RCC 7860 (cell line): ENCODE data around the gene ROR2.

Experiments
- DNase-seq: peaks from one replicate; pipeline ENCODE4 v3.0.0-alpha.2; 2015; ENCODE audit warnings: low spot score
- FAIRE-seq: peaks from 2 replicates; lab custom pipeline; 2012; peaks lifted over from hg19 to GRCh38; lab: Jason Lieb, UNC

The ROR2 gene

DNA sequence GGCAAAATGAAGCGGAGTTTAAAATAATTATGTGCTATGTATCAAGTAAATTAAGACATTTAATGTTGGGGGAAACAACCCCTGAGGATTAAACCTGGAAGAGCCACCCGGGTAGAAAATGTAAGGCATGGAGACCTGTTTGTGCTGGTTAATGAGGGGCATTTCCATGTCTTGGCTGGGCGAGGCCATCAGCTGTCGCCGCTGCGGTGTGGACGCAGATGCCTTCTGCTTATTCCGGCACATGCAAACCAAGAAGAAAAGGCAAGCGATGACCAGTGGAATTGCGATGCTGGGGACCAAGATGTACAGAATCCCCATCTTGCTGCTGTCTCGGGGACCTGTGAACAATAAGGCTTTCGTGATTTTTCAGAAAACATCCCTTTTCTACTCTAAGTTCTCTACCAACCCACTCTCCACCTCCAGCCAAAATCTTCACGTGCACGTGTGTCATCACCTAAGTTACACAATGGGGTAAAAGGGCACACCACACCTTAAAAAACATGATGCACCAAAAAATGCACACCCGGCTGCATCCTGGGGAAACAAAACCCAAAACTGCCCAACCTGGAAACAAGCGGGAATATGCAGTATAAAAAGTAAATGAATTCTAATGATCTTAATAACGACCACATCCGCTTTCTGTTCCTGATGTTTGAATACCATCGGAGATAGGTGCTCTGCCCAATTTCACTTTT is 223.5 kb downstream of the ROR2 start:
- FAIRE-seq (no peak), DNase-seq (no peak)

DNA sequence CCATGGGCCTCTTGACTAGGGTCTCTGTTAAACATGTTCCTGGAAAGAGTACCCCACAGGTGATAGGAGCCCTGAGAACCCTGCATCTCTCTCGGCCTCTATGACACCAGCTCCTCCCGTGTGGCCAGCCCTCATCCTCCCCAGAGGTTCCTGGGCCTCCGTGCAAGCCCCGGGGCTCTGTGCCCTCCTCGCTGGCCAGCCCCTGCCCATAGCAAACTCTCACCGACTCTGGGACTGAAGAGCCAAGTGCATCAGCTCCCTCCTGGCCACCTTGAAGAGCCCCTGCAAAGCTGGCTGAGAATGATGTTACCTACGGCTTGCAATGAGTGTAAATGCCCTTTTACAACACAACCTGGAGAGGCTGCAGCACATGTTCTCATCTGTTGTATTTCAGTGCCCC is 224.4 kb downstream of the ROR2 start:
- FAIRE-seq = no peak
- DNase-seq = no peak

DNA sequence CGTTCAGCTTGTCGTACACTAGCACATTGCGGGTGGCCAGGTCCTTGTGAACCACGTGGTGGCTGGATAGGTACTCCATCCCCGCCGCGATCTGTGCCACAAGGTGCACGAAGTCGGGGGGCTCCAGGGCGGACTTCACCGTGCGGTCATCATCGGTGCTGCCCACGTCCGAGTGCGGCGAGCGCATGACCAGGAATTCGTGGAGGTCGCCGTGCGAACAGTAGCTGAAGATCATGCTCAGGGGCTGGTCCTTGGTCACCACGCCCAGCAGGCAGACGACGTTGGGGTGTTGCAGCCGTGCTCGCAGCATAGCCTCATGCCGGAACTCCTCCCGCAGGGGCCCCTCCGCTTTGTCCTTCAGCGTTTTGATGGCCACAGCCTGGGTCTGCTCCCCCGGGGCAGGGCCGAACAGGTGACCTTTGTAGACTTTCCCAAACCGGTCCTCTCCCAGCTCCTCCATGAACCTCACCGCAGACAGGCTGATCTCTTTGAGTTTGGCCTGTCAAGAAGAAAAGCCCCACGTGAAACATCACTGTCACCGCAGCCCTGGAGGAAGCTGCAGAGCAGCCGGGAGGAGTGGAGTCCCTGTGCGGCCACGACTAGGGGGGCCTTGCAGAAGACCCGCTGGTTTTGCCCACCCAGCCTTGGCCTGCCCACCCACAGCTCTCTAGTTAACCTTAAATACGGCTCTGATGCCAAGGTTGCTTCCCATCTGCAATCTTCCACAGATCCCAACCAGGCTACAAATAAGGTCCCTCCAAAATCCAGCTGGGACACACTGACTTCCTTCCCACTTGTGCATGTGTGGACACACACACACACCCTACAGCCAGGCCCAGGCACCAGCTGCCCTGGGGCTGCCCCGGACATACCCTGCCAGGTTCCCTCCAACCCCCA is 225.2 kb downstream of the ROR2 start:
- DNase-seq (no peak), FAIRE-seq (no peak)

DNA sequence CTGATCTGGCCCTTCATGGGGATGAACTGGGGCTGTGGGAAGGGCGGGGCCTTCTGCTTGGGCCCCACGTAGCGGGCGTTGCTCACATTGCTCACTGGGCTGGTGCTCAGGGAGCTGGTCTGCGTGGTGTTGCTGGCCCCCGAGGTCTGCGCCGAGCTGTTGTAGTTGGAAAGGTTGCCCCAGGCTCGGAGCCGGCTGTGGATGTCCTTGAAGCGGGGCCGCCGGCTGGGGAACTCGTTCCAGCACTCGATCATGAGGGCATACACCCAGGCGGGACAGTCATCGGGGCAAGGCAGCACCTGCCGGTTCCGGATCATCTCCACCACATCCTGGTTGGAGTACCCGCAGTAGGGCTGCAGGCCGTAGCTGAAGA is 226.0 kb downstream of the ROR2 start:
- no peak for FAIRE-seq

DNA sequence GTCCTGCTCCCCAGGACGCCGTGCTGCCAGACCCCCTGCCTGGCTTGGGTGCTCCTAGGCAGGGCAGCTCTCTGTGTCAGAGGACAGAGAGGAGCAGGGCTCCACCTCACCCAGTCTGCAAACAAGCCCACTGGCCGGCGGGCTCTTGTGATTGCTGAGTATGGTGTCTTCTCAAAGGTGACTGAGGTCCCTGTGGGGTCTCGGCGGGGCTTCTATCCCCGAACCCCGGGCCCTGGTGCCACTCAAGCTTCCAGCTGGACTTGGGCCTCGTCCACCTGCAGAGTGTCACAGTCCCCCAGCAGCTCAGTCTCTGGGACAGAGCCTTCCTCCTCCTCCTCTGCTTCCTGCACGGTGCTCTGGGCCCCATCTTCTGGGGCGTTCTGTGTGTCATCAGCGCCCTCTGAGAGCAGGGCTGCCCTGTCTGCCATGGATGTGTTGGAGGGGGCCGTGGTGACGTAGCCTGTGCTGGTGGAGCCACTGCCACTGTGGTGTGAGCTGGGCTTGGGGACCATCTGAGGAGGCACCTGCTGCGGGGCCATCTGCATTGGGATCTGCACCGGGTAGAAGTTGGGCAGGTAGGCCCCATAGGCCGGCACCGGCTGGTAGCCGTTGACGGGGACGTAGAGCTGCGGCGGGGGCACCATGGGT is 226.5 kb downstream of the ROR2 start:
- no peak for FAIRE-seq

More for the DNA sequence above, 226.0 kb downstream of the ROR2 start:
- DNase-seq = no peak

DNA sequence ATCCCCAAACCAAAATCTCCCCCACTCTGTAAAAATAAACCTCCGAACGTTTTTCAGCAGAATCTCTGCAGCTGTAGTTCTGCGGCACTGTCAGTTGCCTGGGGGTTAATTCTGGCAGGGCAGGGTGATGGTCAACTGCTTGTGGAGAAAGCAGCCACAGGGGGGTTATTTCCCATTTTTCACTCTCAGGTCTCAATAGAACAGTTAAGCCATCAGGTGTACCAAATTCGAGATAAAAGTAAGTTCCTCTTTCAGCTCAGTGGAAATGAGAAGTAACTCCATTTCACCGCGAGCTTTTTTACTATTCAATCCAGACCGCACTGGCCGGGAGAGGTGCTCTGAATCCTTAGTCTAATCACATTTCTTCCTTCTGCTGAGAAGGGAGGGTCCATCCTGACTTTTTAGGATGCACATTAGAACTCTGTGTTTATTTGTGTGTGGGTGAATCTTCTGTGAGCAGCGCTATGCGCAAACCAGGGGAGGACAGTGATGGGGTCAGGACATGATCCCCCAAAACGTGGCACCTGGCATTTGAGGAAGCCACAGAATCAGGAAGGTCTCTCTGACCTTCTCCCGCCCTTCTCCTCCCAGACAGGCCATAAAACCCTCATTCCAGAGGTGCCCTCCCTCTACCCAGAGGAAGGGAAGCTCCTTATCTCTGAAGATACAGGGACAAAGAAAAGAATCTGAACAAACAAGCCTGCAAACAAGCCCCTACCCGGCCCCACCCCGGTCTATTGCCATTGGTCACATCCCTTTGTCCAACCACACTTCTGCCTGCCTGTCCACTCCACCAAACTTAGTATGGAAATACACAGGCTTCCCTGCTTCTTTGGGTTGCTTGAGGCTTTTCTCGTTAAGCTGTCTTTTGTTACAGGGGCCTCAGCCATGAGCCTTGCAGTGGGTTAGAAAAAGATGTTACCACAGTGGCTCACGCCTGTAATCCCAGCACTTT is 229.0 kb downstream of the ROR2 start:
- FAIRE-seq = no peak
- DNase-seq = no peak

More for the DNA sequence above, 226.5 kb downstream of the ROR2 start:
- DNase-seq = no peak

DNA sequence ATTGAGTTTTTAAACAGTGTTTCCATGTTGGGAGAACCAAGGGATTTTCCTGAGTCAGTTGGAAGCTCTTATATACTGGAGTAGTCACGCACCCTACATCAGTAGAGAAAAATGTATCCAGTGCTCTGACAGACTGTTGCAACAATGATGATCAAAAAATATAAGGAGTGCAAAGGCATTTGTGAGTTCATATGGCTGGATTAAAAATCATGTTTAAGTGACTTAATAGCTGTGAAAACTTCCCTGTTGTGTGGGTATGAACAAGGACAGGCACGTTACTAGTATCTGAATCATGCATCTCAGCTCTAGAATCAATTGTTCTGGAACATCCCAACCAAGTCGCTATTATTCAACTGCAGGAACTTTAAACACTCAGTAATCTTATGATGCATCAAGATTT is 229.7 kb downstream of the ROR2 start:
- FAIRE-seq (no peak), DNase-seq (no peak)

DNA sequence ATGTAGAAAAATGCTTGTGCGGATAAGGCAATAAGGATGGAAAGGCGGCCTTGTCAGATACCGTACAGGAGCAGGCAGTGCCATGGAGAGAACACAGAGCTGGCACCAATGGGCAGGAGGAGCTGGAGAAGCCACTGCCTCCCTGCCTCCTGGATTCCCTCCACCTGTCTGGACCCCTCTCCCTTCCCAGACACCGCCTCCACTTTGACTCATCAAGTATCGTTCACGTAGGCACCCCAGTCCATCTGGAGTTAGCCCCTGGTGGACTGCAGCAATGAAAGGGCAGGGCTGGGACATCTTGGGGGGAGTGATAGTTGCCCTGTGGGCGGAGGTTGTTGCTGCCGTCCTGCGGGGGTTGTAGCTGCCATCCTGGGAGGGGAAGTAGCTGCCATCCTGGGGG is 232.0 kb downstream of the ROR2 start:
- DNase-seq (no peak), FAIRE-seq (no peak)

DNA sequence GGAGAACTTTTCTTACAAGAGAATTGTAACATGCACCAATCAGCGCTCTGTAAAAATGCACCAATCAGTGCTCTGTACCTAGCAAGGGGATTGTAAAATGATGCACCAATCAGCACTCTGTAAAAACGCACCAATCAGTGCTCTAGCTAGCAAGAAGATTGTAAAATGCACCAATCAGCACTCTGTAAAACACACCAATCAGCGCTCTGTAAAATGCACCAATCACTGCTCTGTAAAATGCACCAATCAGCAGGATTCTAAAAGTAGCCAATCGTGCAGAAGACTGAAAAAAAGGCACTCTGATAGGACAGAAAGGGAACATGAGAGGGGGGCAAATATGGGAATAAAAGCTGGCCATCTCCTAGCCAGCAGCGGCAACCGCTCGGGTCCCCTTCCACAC is 233.2 kb downstream of the ROR2 start:
- DNase-seq = no peak
- FAIRE-seq = no peak

DNA sequence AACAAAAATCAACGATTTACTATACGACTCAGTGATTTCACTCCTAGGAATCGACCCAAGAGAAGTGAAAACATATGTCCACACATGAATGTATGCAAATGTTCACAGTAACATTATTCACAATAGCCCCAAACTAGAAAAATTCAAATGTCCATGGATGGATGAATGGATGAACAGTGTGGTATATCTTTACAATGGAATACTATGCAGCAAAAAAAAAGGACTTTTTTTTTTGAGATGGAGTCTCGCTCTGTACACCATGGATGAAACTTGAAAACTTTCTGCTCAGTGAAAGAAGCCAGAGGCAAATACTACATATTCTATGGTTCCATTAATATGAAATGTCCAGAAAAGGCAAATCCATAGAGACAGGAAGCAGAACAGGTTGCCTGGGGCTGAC is 233.8 kb downstream of the ROR2 start:
- no peak for FAIRE-seq
- DNase-seq = no peak

DNA sequence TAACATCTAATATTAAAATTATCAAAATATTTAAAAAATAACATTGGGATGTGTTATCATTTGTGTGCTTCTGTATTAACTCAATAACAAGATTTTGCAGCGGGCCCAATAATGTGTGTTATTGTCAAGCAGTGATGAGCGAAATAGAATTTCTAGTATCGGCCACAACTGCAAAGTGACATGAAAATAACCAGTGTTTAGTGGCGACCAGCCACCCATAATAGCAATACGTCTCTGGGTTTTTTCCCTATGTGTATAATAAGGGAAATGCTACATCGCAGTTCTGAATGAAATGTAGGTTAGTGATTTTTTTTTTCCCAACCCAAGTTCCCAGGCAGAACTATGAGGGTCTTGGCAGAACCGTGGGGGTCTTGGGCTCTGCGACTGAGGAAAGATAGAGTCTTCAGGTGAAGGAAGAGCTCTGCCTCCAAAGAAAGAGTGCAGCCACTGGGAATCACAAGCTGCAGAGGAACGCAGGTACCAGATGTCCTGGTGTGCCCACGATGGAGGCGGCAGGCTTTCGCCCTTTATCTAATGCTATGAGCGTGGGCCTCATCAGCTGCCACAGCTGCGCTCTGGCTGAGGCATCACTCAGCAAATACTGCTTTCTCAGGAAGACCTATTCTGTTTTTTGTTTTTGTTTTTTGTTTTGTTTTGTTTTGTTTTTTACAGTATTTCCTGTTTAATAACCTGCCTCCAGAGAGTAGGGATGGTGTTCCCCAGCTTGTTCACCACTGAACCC is 235.0 kb downstream of the ROR2 start:
- no peak for DNase-seq
- FAIRE-seq = no peak

DNA sequence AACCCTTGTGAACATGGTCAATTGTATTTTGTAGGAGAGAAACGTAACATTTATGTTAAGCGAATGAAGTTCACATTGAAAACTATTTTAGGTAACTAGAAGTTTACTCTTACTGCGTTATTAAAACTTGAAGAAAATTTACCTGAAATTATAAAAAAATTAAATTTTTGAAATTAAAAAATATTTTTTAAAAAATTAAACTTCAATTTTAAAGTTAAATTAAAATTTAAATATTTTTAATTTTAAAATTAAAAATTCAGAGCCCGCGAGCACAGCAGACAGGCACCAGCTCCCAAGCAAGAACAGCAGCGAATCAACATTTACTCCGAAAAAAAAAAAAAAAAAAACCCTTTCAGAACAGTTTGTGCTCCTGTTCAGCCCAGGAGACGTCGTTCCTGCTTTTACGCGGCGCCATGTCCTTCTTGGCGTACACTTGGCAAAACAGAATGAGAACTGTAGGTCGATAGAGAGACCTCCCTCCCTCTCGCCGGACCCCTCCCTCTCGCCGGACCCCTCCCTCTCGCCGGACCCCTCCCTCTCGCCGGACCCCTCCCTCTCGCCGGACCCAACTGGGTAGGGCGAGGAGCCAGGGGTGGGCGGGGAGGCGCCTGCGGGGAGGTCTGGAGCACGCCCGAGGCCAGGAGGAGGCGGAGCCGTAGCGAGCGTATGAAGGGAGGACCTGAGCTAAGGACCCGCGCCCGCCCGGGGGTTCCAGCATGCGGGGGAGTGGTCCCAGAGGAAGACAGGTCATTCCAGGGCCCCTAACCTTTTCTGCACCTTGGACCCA is 235.8 kb downstream of the ROR2 start:
- DNase-seq (no peak), FAIRE-seq (peak; percentile 42)

DNA sequence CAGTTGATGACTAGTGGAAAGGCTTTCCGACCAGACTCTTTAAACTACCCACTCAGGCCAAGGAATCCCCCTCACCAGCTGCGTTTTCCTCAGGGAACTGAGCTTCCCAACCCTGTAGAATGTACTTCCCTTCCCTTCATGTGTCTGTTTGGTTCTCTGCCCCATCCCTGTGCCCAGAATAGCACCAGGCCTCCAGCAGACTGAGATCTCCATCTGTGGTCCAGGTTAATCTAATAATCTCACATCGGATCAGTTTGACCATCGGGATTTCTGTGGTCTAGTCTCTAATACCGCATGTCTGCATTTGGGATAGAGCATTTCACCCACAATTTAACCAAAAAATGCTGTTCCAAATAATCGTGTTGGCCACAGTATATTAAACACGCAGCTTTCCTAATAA is 237.2 kb downstream of the ROR2 start:
- FAIRE-seq = no peak
- DNase-seq = no peak

DNA sequence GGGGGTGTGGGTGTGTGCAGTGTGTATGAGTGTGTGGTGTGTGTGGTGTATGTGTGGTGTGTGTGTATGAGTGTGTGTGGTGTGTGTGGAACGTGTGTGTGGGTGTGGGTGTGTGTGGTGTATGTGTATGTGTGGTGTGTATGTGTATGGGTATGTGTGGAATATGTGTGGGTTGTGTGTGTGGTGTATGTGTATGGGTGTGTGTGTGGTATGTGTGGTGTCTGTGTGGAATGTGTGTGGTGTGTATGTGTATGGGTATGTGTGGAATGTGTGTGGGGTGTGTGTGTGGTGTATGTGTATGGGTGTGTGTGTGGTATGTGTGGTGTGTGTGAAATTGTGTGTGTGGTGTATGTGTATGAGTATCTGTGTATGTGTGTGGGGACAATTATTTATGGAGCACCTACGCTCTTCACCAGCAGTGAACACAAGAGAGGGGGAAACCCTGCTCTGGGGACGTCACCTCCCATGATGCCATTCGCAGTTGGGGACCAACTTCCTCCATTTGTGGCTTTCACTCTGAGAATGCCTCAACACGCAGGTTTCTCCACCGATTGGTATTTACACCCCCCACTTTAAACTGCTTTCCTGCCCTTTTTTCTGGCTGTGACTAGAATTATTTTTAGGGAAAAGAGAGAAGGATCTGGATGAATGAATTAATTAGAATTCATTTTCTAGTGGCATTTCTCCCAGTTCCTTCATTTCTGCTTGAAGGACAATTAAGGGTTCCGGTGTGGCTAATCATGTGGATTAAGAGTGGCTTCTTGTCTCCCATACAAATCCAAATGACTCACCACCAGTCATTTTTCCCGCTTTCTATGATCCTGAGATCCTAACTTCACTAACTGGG is 238.1 kb downstream of the ROR2 start:
- peak; percentile 31 for DNase-seq
- FAIRE-seq = peak; percentile 55

DNA sequence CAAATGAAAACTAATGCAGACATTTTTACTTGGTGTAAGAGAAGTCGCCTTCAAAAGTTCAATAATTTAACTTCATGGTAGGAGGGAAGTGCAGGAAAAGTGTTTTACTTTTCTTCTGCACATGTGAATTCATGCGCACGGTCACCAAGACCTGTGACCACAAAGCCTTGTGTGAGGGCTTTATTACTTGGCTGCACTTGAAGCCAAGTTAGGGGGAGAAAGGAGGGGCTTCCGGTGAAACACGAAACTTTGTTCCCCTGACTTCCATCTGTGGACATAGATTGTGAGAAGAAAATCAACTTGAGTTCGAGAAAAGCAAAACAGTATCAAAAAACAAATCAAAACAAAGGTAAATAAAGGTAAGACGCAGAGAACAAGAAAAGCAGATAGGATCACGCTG is 239.9 kb downstream of the ROR2 start:
- DNase-seq = no peak
- no peak for FAIRE-seq

DNA sequence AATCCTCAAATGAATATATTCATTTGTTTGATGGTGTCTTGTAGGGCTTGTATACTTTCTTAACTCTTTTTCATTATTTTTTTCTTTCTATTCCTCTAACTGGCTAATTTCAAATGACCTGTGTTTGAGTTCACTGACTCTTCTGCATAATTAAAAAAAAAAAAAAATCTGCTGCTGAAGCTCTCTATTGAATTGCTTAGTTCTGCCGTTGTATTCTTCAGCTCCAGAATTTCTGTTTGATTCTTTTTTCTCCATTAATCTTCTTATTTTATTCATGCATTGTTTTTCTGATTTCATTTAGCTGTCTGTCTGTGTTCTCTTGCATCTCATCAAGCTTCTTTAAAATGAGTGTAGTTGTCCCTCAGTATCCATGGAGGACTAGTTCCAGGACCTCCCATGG is 244.6 kb downstream of the ROR2 start:
- no peak for DNase-seq
- FAIRE-seq = no peak

DNA sequence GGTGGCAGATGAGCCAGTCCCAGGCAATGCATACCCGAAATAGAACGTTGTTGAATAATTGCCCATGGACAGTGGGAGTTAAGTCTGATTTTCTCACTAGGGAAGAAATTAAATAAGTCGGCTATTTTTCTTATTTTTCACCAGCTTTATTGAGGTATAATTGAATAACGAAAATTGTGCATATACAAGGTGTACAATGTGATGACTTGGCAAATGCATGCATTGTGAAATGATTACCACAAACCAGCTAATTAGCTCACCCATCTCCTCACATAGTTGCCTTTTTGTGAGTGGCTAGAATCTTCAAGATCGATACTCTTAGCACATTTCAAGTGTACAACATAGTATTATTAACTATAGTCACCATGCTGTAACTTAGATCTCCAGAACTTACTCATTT is 249.6 kb downstream of the ROR2 start:
- DNase-seq (no peak), FAIRE-seq (no peak)

DNA sequence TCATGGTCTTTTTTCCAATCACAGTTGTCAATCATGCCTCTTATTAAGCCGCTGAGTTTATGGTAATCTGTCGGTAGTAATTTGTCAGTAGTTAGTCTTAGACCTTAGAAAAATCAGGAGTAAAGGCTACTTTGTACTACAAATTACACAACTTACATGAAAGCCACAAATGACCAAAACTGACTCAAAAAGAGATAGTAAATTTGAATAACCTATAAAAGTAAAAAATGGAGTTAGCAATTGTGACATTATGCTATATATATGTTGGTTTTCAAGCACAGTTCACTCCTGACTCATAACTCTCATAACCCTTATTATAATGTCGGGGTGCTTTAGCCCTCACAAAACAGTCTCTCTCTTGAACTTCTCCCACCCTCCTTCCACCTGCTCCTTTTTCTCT is 251.8 kb downstream of the ROR2 start:
- no peak for FAIRE-seq

More for the DNA sequence above, 251.8 kb downstream of the ROR2 start:
- DNase-seq = no peak
